VCaP (cell line): ENCODE measurements around the gene RALGDS.

Source experiments
- H3K27ac ChIP-seq: fragments of 450-650 bp; 2 replicates; pipeline ENCODE4 v1.5.1; 2017
- TF ChIP-seq, protein P1 (sequence below): fragments of 450-650 bp; conservative IDR thresholded peaks from 2 replicates; pipeline ENCODE4 v1.5.1; 2017; ENCODE audit warnings: mild to moderate bottlenecking, moderate library complexity

RALGDS gene

DNA sequence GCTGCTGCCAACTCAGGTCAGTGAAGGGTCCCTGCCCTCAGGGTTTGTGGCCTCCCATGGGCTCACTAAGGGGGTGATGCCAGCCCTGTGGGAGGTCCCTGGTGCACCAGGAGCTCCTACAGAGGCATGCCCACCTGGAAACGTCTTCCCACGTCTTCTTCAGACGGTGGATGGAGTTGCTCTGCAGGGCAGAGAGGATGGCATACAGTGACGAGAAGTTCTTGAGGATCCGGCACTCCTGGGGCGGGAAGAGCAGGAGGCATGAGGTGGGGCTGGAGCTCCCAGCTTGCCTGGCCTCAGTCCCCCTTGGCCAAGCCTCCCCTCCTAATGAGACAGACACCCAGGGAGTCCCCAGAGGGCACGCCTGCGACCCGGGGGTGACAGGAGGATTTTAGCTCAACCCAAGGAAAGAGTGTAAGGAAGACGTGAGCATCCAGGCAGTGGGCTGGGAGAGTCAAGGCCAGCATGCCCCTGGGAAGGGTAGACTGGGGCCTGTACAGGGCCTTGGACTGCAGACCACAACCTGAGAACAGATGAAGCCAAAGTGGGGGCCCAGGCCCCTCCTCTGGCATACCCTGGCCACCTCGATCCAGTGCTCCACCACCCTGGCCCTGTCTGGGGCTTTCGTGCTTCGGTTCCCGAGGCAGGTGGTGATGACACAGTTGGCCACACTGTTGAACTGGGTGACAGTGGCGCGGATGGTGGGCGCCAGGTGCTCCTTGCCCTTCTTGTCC lies 14.4 kb downstream of the RALGDS start:
- TF ChIP-seq, protein P1, sequence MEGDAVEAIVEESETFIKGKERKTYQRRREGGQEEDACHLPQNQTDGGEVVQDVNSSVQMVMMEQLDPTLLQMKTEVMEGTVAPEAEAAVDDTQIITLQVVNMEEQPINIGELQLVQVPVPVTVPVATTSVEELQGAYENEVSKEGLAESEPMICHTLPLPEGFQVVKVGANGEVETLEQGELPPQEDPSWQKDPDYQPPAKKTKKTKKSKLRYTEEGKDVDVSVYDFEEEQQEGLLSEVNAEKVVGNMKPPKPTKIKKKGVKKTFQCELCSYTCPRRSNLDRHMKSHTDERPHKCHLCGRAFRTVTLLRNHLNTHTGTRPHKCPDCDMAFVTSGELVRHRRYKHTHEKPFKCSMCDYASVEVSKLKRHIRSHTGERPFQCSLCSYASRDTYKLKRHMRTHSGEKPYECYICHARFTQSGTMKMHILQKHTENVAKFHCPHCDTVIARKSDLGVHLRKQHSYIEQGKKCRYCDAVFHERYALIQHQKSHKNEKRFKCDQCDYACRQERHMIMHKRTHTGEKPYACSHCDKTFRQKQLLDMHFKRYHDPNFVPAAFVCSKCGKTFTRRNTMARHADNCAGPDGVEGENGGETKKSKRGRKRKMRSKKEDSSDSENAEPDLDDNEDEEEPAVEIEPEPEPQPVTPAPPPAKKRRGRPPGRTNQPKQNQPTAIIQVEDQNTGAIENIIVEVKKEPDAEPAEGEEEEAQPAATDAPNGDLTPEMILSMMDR = no peak

DNA sequence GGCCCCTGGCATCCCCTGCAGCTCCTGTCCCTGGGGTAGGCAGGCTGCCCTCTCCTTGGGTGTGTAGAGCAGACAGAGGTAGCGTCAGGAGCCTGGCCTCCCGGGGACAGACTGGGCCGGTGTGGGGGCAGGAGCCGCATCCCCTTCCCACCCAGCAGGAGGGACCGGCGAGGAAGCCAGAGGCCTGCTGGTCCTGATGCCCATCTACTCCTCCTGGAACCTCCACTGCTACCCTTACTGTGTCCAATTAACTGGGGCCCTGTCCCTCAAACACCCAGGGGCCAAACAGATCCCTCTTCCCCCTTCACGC lies 15.6 kb downstream of the RALGDS start:
- H3K27ac ChIP-seq = no peak overlapping the region
- TF ChIP-seq, protein P1 = no peak

More for the DNA sequence above, 14.4 kb downstream of the RALGDS start:
- H3K27ac ChIP-seq = no peak overlapping the region

DNA sequence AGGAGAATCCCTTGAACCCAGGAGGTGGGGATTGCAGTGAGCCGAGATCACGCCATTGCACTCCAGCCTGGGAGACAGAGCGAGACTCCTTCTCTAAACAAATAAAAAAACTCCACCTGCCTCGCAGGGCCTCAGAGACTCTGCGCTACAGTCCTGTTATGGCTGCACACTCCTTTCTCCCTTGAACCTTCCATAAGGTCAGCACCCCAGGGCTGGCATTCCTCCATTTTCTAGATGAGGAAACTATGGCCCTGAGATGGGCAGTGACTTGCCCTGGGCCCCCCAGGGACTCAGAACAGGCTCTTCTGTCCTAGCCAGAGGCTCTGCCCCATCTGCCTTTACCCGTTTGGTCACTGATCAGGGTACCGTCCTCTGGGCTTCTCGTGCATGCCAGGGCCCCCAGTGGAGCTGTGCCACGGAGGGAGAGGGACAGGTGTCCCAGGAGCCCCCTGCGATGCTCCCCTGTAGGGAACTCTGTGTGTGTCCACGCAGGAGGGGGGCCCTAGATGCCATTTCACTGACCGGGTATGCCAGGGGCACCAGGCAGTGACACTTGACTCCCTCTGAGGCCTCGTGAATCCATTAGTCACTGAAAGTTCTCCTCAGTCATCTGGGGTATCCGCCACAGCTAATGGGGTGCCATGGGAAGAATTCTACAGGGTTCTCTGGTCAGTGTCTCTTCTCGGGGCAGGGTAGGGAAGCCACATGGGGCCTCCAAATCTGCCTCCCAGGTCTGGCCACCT lies 16.2 kb downstream of the RALGDS start:
- H3K27ac ChIP-seq = no peak overlapping the region
- TF ChIP-seq, protein P1 = no peak

DNA sequence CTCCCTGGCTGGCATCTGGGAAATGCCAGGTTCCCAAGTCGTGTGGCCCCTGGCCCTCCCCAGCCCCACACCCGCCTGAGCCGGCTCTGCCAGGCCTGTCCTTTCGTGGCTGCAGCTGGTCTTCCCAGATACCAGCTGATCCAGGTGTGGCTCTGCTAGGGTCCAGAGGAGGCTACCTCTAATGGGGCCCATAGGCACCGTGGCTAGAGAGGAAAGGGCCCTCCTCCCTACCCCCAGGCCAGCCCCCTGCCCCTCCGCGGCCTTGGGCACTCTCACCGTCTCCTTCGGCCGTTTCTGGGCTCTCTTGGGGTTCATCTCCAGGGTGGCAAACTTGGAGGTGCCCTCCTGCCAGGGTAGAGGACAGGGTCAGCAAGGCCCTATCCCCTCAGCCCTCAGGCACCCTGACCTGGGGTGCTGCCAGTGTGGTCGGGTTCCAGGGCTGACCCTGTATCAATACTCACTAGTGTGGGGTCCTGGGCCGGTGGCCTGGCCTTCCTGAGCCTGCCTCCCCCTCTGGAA lies 17.0 kb downstream of the RALGDS start:
- H3K27ac ChIP-seq = no peak overlapping the region

DNA sequence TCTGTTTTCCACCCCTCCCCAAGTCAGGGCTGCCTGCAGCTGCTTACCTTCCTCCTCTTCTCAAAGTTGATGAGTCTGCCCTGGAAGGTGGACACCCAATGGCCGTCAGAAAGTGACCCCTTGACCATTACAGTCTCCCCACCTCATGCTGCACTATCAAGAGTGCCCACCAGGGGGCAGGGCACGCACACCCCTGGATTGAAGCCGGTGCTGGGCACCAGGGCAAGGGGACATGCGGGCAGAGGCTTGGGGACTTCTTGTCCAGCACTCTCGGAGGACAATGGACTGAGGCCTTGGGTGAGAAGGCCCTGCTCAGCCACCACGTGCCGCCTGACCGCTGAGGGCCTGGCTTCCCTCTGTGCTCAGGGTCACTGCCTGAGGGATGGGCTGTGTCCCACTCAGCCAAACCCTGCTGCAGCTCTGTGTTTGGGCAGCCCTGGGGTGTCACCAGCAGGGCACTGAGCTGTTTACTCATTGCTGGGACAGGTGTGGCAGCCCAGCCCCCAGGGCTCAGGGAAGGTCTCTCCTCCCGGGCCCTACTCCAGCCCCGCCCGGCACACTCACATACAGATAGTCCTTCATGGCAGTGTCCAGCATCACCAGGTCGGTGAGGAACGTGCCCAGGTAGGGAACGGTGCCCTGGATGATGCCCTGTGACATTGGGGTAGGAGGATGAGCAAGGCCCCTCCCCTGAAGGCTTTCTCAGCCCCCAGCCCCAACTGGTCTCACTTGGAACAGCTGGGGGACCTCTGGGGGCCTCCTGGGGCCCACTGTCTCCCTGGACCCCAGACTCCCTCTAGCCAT lies 17.7 kb downstream of the RALGDS start:
- H3K27ac ChIP-seq = no peak overlapping the region
- TF ChIP-seq, protein P1 = peak; percentile 93

More for the DNA sequence above, 17.0 kb downstream of the RALGDS start:
- TF ChIP-seq, protein P1 = no peak

DNA sequence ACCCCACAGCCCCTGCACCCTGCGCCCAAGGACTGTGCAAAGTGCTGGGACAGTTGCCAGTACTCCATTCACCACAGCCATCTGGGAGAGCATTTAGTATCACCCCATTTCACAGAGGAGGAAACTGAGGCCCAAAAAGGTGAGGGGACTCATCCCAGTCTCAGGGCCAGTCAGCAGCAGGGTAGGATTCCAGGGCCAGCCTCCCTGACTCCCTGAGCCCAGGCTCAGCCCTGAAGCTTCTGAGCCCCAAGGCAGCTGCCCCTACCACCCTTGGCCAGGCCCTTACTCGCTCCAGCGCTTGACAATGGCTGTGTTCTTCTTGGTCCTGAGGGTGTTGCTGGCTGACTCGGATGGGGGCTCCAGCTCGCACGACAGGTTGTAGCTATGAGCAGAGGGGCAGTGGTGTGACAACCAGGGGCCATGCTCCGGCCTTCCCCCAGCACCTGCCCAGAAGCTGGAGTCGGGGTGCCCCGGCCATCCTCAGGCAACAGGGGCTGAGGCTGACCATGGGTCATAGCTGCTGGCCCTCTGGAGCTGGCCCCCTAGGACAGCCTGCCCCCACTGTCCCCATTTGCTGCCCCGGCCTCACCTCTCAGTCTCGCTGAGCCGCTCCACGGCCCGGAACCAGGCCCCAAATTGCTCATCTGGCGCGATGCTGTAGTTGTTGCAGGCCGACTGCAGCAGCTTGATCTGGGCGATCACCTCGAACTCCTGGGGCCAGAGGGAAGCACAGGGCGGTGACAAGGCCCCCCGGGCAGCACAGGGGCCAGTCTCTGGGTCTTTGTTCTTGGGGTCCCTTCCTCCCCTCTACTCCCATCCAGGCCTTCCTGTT lies 18.6 kb downstream of the RALGDS start:
- TF ChIP-seq, protein P1 = no peak
- no peak overlapping the region for H3K27ac ChIP-seq
